Progenitor cell of endocrine pancreas (in vitro differentiated cells): ENCODE measurements around the gene NUP210. TPM values are rescaled to one million over a fixed set of nuclear protein-coding genes. Genes with fewer than 3 reads are reported as not detected.

Experiments used
- DNase-seq: peaks from one replicate; pipeline ENCODE4 v3.0.0; 2021; ENCODE audit warnings: low spot score; ENCODE audit not compliant: unreplicated experiment
- H3K27ac Mint-ChIP-seq: 2 replicates; pipeline ENCODE4 v1.8.0; 2021; ENCODE audit warnings: mild to moderate bottlenecking, moderate library complexity, mixed read lengths
- H3K27me3 Mint-ChIP-seq: 2 replicates; pipeline ENCODE4 v1.8.0; 2021; ENCODE audit warnings: mixed read lengths
- H3K36me3 Mint-ChIP-seq: 2 replicates; pipeline ENCODE4 v1.8.0; 2022; ENCODE audit warnings: mixed read lengths; ENCODE audit not compliant: insufficient read depth
- H3K4me1 Mint-ChIP-seq: 2 replicates; pipeline ENCODE4 v1.8.0; 2021; ENCODE audit warnings: low read depth, mixed read lengths
- H3K4me3 Mint-ChIP-seq: 2 replicates; pipeline ENCODE4 v1.8.0; 2021; ENCODE audit warnings: low read depth, mild to moderate bottlenecking, moderate library complexity, mixed read lengths
- H3K9me3 Mint-ChIP-seq: 2 replicates; pipeline ENCODE4 v1.8.0; 2021; ENCODE audit warnings: low read depth, mixed read lengths
- total RNA-seq: library from RNA; stranded (reverse); gene quantifications from 2 replicates; pipeline ENCODE4 v1.2.1, GENCODE V29; 2021
- TF ChIP-seq, protein P1 (sequence below): fragments of 200-600 bp; sonication (generic); IDR thresholded peaks from one replicate; pipeline ENCODE4 v1.5.0; 2021; ENCODE audit warnings: antibody characterized with exemption, mild to moderate bottlenecking; ENCODE audit not compliant: unreplicated experiment

The NUP210 gene
- total RNA-seq, 1 donor from 2014 or later: 78.2 TPM

DNA sequence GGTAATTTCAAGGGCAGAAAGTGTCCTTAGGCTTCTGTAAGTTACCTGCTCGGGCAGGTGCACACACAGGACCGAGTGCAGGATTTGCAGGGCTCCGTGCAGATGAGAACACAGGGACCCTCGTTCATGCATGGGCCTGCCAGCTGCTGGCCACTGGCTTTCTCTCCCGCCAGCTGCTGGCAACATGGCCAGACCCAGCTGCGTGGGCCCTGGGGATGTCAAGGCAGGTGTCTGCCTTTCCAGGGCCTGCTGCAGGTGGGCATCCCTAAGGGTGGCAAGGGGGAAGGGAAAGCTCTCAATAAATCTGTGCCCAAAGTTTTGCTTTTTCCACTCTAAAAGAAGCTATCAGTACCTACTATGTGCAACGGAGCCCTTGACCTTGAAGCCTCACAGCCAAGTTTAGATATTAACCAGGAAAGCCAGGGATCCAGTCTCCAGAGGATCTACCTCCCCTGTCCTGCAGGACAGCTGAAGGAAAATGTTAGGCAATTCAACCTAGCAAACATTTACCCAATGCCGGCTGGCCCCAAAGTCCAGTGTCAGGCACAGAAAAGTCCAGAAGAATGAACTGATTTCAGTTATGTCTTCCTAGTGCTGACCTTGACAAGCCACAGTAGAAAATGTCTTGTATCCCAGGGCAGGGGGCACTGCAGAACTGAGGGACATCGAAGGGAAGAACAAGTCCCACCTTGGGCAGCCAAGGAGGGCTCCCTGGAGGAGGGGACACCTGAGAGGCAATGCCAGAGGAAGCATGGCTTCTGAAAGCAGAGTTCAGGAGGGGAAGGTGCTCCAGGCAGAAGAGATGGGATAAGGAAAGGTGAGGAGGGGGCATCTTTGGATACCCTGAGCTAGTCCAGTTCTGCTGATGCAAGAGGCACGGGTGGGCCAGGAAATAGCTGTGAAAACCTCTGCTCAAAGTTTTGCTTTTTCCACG lies 26.4 kb downstream of the NUP210 start:
- Mint-ChIP-seq H3K36me3 (peaks cover 10% of the 10 kb centered on the region), H3K4me3 (no peak overlapping the region), H3K27ac (no peak overlapping the region), H3K27me3 (no peaks in the 10 kb centered on the region), H3K9me3 (no peaks in the 10 kb centered on the region), H3K4me1 (no peaks in the 10 kb centered on the region)
- no peak for DNase-seq
- TF ChIP-seq, protein P1, sequence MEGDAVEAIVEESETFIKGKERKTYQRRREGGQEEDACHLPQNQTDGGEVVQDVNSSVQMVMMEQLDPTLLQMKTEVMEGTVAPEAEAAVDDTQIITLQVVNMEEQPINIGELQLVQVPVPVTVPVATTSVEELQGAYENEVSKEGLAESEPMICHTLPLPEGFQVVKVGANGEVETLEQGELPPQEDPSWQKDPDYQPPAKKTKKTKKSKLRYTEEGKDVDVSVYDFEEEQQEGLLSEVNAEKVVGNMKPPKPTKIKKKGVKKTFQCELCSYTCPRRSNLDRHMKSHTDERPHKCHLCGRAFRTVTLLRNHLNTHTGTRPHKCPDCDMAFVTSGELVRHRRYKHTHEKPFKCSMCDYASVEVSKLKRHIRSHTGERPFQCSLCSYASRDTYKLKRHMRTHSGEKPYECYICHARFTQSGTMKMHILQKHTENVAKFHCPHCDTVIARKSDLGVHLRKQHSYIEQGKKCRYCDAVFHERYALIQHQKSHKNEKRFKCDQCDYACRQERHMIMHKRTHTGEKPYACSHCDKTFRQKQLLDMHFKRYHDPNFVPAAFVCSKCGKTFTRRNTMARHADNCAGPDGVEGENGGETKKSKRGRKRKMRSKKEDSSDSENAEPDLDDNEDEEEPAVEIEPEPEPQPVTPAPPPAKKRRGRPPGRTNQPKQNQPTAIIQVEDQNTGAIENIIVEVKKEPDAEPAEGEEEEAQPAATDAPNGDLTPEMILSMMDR: no peak

DNA sequence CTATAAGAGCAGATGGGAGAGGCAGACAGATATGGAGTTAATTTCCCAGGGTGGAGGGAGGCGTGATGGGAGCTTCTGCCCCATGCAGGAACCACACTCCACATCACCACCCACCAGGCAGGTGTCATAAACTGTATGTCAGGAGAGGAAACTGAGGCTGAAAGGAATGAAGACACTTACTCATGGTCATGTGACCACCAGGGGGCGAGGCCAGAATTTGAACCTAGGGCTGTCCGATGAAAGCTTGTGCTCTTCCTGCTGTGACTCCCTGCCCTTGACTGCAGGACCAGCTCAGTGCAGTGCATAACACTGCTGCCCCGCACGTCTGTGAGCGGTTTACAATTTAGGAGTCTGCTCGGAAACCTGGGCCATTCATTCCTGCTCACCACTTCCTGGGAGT lies 28.8 kb downstream of the NUP210 start:
- H3K27ac Mint-ChIP-seq: no peak overlapping the region
- H3K4me3 Mint-ChIP-seq: no peak overlapping the region
- H3K36me3 Mint-ChIP-seq: peaks cover 13% of the 10 kb centered on the region
- H3K4me1 Mint-ChIP-seq: no peaks in the 10 kb centered on the region
- no peaks in the 10 kb centered on the region for H3K27me3 Mint-ChIP-seq
- TF ChIP-seq, protein P1: peak; percentile 25
- H3K9me3 Mint-ChIP-seq: no peaks in the 10 kb centered on the region
- DNase-seq: no peak

DNA sequence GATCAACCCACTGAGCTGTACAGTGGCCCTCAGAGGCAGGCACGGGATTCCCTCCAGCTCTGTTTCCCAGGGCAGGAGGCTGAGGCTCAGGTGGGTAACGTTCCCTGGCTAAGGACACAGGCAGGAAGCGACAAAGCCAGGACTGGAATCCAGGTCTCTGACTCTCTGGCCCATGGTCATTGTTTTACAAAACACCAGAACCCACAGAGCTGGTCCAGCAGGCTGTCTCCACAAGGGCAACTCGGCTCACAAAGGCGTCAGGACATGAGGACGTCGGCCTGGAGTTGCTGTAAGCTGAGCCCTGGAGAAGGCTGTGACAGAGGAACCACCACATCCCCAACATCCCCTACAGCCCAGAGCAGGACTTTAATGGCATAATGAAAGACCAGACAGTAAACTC lies 30.7 kb downstream of the NUP210 start:
- TF ChIP-seq, protein P1: no peak
- no peak for DNase-seq
- Mint-ChIP-seq H3K9me3 (no peaks in the 10 kb centered on the region), H3K4me1 (no peaks in the 10 kb centered on the region), H3K36me3 (peaks cover 18% of the 10 kb centered on the region), H3K4me3 (no peak overlapping the region), H3K27me3 (no peaks in the 10 kb centered on the region), H3K27ac (no peak overlapping the region)

DNA sequence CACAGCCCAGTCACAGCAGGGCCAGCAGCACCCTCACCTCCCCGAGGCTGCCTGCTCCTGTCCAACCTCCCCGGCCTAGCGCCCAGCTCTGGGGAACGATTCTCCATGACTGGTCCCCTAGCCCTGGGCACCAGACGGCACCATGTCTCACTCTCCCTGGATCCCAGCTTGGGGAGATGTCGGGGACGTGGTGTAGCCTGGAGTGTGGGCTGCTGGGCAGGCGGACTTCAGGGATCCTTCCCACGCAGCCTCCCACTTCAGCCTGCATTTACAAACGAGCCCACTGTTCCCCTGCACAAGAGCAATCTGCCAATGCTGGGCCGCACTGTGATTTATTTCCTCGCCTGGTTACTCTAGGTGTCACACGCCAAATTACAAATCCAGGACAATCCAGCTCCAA lies 31.3 kb downstream of the NUP210 start:
- Mint-ChIP-seq H3K27ac (no peak overlapping the region), H3K4me3 (no peak overlapping the region), H3K27me3 (no peaks in the 10 kb centered on the region), H3K4me1 (no peaks in the 10 kb centered on the region), H3K9me3 (no peaks in the 10 kb centered on the region), H3K36me3 (peaks cover 18% of the 10 kb centered on the region)
- TF ChIP-seq, protein P1: no peak
- DNase-seq: no peak

DNA sequence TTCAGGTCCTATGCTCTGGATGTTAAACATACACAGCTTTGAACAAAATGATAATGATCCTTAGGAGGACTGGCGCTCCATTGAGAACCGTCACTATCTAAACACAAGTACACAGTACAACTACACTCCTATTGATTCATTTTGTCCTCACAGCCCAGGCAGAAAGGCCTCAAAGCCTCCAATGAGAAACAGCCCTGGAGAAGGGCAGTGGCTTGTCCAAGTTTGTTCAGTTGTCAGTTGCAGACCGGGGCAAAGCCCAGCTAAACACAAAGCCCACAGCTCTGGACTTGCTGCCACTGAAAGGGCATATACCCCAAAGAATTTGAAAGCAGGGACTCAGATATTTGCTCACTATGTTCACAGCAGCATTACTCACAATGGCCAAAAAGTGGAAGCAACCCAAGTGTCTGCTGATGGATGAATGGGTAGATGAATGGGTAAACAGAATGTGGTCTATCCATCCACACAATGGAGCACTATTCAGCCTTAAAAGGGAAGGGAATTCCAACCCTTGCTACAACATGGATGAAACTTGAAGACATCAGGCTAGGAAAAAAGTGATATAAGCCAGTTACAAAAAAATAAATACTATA lies 34.7 kb downstream of the NUP210 start:
- TF ChIP-seq, protein P1: no peak
- Mint-ChIP-seq H3K27ac (no peak overlapping the region), H3K4me3 (no peak overlapping the region)

More for the DNA sequence above, 34.7 kb downstream of the NUP210 start:
- Mint-ChIP-seq H3K36me3 (peaks cover 19% of the 10 kb centered on the region), H3K4me1 (no peaks in the 10 kb centered on the region), H3K9me3 (no peaks in the 10 kb centered on the region), H3K27me3 (no peaks in the 10 kb centered on the region)
- no peak for DNase-seq
